ENCODE measurements around the gene CIAO2B. TPM values are rescaled to one million over a fixed set of nuclear protein-coding genes. Genes with fewer than 3 reads are reported as not detected.

CIAO2B gene
- total and polyA plus RNA-seq, 11 donors = 103 to 669 (median 129) TPM

GRCh38 chr16:66973716-66974115, 39.5 kb upstream of the CIAO2B start:
- DNase-seq (no peak), ATAC-seq (no peak)
- intact Hi-C loops (cut with DNase I) = loop anchor here in 3 of 10 donors (10.0 kb wide), 1 partner anchor 211 kb away; the partner anchor contains the start of gene MATCAP1 (in 3 of the 3)
- Histone ChIP-seq H3K4me1 (peaks cover 0 to 6% (median 0%) of the 10 kb centered on the region in 12 donors), H3K4me3 (no peak overlapping the region), H3K36me3 (no peaks in the 10 kb centered on the region), H3K27ac (no peak overlapping the region), H3K9me3 (no peaks in the 10 kb centered on the region), H3K27me3 (no peaks in the 10 kb centered on the region)
- 76 to 92% (median 88%) methylated on average over 6 of the region's 6 CpGs for WGBS, 4 donors
- TF ChIP-seq POLR2A (IDR thresholded peaks at IDR 0.05) (no peak), CTCF (IDR thresholded peaks at IDR 0.05) (no peak)

- ATAC-seq (no peak), DNase-seq (no peak)
- no peaks in the 10 kb centered on the region for H3K27me3 ChIP-seq
- intact Hi-C loops (cut with DNase I) = loop anchor here in 3 of 10 donors (10.0 kb wide), 1 partner anchor 212 kb away; the partner anchor contains the start of gene MATCAP1 (in 3 of the 3)
- 57 to 68% (median 63%) methylated on average over 9 of the region's 9 CpGs for WGBS, 4 donors
- H3K4me3 ChIP-seq = no peak overlapping the region
- H3K4me1 ChIP-seq = peaks cover 0 to 4% (median 0%) of the 10 kb centered on the region in 12 donors
- H3K27ac ChIP-seq = no peak overlapping the region
- no peak for TF ChIP-seq POLR2A (IDR thresholded peaks at IDR 0.05)
- no peak for TF ChIP-seq CTCF (IDR thresholded peaks at IDR 0.05)
- no peaks in the 10 kb centered on the region for H3K36me3 ChIP-seq
- H3K9me3 ChIP-seq = no peaks in the 10 kb centered on the region
Measured at GRCh38 chr16:66972983-66973382, 38.8 kb upstream of the CIAO2B start.

- H3K4me1 ChIP-seq = no peaks in the 10 kb centered on the region
- H3K27me3 ChIP-seq = no peaks in the 10 kb centered on the region
- intact Hi-C loops (cut with DNase I) = loop anchor here in 3 of 10 donors (10.0 kb wide), 1 partner anchor 214 kb away; the partner anchor contains the start of gene MATCAP1 (in 3 of the 3)
- H3K36me3 ChIP-seq = no peaks in the 10 kb centered on the region
- no peak overlapping the region for H3K27ac ChIP-seq
- TF ChIP-seq POLR2A (IDR thresholded peaks at IDR 0.05) (no peak), CTCF (IDR thresholded peaks at IDR 0.05) (no peak)
- H3K4me3 ChIP-seq = no peak overlapping the region
- DNase-seq = no peak
- ATAC-seq = no peak
- no peaks in the 10 kb centered on the region for H3K9me3 ChIP-seq
- 71 to 80% (median 75%) methylated on average over 10 of the region's 10 CpGs for WGBS, 4 donors
Measured at GRCh38 chr16:66970775-66971720, 36.8 kb upstream of the CIAO2B start.

GRCh38 chr16:66968847-66969246, 34.6 kb upstream of the CIAO2B start:
- 84 to 92% (median 88%) methylated on average over 5 of the region's 5 CpGs for WGBS, 4 donors
- DNase-seq (no peak), ATAC-seq (no peak)
- TF ChIP-seq CTCF (IDR thresholded peaks at IDR 0.05) = no peak
- TF ChIP-seq POLR2A (IDR thresholded peaks at IDR 0.05) = no peak
- H3K9me3 ChIP-seq = no peaks in the 10 kb centered on the region
- no peaks in the 10 kb centered on the region for H3K27me3 ChIP-seq
- intact Hi-C loops (cut with DNase I) = no loop called here
- no peaks in the 10 kb centered on the region for H3K4me1 ChIP-seq
- no peak overlapping the region for H3K27ac ChIP-seq
- H3K36me3 ChIP-seq = no peaks in the 10 kb centered on the region
- no peak overlapping the region for H3K4me3 ChIP-seq
